ENCODE data around the gene ANKS1B.
"Not testable (repeated sequence)": the region's sequence is repeated elsewhere in the genome, so short reads cannot be mapped to it uniquely, and the experiment has no call there.

Gene ANKS1B

DNA sequence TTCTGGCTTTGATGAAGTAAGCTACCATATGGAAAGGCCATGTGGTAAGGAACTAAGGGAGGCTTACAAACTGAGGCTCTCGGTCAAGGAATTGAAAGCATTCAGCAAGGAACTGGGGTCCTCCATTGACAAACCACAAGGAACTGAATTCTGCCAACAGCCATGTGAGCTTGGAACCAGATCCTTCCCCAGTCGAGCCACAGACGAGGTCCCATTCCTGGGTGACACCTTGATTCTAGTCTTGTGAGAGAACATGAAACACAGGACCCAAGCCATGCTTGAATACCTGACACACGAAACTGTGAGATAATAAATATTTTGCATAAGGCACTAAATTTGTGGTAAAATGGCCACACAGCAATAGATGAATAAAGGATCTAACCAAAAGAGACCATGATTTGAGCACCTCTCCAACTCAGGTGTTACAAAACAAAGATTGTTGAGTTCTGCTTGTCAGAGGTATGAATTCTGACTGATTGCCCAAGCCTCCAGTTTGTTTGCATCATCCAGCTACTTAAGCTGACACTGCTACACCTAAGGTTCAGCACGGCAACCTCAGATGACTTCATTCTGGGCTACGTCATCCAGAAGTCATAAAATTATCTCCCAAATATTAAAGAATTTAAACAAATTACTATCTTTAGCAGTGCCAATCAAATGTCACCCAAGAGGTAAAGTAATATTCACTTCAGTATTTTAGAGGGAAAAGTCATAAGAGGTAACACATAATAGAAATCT is 277.8 kb downstream of the ANKS1B start:
- no peak for DNase-seq (ENCODE audit: low read depth in 3 of 3)

DNA sequence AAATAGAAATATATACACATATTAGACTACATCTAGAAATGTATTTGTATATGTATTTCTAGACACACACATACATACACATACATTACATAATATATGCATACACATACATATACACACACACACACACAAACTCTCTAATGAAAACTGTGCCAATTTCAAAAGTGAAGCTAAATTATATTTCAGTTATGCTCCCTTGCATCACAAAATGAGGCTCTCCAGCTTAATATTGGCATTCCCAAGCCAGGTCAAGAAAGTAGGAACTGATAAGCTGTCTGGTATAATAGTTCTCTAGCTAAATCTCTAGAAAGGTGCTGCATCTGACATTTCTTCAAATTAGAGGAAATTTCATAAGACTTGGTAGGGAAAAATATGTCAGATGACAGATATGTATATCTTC is 280.3 kb downstream of the ANKS1B start:
- no peak for DNase-seq (ENCODE audit: low read depth in 3 of 3)

DNA sequence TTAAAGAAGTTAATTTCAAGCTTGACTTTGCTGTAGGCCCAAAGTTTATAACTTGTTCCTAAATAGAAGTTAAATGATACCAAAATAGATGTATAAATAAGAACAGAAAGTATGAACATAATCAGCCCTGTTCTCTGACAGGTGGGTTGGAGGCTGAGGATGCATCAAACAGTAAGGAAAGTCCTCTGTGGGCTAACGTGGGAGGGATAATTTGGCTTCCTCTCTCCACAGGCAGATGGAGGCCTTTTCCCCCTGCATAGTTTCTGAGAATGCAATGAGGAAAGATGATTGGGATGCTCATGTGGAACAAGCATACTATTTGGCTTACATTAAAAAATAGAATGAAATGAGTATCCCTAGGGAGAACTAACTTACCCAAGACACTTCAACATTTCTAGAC is 280.7 kb downstream of the ANKS1B start:
- no peak for DNase-seq (ENCODE audit: low read depth in 3 of 3)

DNA sequence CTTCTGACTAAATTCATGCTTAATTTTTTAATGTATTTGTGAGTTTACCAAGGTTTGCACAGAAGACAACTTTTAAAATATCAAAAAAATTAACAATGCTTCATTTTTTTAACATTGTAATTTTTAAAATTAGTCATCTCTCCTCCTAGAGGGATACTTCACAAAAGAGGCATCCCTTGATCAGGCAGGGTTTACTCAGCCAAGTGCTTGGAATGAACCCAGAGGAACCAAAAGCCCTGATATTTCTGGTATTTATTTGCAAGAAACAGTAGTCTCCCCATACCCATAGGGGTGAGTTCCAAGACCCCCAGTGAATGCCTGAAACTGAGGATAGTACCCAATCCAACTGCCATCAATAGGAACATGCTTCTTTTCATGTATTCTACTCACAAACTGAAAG is 284.7 kb downstream of the ANKS1B start:
- DNase-seq (ENCODE audit: low read depth in 3 of 3): no peak

DNA sequence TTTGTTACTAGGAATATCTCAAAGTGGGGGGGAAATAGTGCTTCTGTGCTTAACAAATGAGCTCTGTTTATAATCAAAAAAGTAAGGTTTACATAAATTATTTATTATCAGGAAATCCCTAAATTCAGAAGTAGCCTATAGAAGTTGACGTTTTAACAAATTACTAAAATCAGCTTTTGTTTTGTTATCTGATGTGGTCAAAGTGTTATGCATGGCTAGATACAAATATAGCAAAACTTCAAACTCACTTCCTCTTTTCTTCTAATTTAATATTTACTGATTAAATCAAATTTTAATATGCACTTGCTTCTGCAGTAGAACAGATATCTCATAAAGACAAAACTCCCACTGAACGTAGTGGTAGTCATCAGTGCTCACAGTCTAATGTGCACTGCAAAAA is 289.7 kb downstream of the ANKS1B start:
- DNase-seq (ENCODE audit: low read depth in 3 of 3): no peak

DNA sequence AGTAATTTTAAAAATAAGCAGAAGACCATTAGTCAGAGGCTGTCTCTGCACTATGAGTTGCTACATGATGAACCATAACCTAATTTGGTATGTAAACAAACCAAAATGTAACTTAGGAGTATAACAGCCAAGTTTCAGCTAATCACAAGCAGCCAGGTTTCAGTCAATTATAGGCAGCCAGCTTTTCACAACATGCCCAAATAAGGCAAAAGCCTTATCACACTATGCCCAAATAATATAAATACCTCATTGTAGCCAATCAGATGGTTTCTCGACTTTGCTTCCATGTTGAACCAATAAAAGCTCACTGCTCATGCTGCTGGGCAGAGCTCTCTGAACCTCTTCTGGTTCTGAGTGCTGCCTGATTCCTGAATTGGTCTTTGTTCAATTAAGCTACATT is 298.6 kb downstream of the ANKS1B start:
- no peak for DNase-seq (ENCODE audit: low read depth in 3 of 3)

DNA sequence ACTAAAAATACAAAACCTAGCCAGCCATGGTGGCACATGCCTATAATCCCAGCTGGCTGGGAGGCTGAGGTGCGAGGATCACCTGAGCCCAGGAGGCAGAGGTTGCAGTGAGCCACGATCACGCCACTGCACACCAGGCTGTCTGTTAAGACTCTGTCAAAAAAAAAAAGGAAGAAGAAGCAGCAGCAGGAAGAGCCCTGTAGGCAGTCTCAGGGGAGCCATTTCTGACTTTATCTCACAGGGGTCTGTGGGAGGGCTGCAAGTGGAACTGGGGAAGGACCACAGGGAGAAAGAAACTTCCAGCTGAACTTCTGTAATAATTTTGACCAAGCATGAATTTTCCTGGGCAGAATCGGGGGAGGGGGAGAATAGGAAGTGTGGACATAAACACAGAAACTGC is 304.5 kb downstream of the ANKS1B start:
- DNase-seq (ENCODE audit: low read depth in 3 of 3): no peak

DNA sequence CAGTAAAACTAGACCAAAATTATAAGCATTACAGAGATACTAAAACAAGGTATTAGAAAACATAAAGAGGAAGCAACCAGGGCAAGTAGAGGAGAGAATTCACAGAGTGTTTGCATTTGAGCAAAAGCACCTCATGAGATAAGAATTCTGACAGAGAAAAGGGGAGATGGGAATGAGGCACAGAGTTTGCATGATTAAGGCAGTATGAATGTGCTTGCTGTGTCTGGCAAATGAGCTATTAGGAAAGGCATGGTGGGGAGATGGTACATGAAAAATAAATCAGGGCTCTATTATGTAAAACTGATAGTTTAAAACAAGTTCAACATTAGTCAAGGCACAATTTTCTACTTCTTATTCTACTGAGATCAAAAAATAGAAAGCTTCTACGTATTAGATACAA is 314.1 kb downstream of the ANKS1B start:
- no peak for DNase-seq (ENCODE audit: low read depth in 3 of 3)

DNA sequence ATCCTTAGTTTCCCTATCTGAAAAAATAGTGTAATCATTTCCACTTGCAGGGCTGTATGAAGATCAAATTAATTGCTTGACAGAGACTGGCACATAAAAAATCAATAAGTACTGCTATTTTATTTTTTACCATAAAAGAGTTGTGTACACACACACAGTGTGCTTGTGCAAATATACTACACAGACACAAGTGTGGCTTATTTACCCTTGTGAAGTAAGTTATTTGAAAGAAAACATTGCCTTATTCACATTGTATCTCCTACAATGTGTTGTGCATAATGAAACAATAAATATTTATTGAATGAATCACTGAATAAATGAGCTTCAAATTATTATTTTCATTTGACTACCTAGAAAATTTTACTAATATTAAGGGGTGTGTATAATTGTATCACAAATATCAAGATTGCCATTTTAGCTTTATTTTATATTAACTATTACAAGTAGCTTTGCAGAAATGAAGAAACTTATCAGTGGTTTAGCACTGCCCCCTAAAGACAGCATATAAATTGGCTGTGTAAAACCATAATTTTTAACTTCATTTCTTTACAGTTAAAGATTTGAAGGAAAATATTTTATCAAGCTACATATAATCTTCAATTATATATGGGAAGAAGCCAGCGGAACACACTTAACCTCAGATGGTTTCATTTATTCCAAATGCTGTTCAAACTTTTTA is 325.9 kb downstream of the ANKS1B start:
- no peak for DNase-seq (ENCODE audit: low read depth in 3 of 3)

DNA sequence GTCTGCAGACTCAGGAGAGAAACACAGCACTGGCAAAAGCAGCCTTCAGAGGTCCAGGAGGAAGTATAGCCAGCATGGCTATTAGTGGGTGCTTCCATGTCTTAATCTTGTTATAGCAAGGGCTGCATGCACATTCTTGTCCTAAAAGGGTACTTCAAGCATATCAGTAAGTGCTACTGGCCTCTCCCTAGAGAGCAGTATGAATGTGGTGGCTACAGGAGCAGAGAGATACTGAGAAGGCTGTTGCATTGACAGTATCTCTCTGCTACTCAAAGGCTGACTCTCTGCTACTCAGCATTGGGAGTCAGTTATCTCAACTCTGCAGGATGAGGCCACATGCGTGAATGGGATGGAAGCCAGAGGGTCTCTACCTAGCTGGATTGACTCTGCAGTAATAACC is 335.2 kb downstream of the ANKS1B start:
- DNase-seq (ENCODE audit: low read depth in 3 of 3): no peak

DNA sequence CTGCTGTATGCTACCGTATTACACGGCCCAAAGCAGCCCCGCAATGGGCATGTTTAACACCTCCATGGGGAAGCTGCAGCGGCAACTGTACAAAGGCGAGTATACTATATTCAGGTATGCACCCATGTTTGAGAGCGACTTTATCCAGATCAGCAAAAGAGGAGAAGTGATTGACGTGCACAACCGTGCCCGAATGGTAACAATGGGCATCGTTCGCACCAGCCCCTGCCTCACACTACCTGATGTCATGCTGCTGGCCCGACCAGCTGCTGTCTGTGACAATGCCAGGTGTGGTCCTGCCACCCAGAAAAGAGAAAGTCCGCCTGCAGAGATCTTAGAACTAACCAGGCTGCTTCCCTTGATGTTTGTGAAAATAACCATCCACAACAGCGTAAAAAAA is 336.6 kb downstream of the ANKS1B start:
- DNase-seq (ENCODE audit: low read depth in 3 of 3): no peak

DNA sequence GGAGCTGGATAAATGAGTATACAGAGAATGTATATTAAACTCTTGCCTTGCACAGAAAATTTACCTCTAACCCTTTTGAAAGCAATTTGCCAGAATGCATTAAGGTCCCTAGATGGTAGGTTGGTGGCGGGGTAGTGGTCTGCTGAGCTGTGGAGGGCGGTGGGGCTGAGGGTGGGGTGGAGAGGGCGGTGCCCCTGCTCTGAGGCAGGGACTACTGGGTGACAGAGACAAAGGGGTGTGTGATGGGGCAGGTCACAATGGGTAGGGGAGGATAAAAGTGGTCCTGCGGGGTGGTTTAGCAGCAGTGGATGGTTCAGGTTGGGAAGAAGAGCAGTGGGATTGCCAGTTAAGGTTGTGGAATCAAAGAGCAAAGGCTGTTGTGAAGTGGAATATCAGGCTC is 337.3 kb downstream of the ANKS1B start, which contains the start of gene GARIN6:
TSS of gene GARIN6 (plus strand) at position 301 of the 400 bp plus-strand sequence. CDS start 422 bp downstream, outside the sequence.
- DNase-seq (ENCODE audit: low read depth in 3 of 3): no peak

DNA sequence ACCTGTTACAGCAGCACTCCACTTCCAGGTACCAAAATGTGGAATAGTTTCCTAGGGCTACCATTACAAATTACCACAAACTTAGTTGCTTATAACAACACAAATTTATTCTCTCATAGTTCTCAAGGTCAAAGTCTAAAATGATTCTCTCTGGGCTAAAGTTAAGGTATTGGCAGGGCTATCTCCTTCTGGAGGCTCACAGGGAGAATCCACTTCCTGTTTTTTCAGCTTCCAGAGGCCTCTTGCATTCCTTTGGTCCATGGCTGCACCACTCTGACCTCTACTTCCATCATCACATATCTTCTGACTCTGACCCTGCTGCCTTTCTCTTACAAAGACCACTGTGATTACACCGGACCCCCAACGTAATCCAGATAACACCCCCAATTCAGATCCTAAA is 340.1 kb downstream of the ANKS1B start:
- DNase-seq (ENCODE audit: low read depth in 3 of 3): no peak

DNA sequence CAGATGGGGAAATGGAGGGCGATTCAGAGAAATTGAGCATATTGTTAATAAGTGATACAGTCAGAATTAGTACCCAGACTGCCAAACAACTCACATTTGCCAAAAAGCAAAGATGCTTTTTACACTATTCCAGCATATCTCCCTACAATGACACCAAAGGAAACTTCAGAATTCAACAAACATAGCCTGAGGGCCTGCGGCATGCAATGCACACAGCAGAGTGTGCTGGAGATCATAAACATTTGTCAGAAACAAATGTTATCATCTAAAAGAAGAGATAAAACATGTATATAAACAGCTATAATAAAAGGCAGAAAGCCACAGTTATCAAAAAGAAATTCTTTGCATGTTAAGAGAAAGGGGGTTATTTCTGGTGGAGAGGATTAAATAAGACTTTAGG is 357.3 kb downstream of the ANKS1B start:
- no peak for DNase-seq (ENCODE audit: low read depth in 3 of 3)

DNA sequence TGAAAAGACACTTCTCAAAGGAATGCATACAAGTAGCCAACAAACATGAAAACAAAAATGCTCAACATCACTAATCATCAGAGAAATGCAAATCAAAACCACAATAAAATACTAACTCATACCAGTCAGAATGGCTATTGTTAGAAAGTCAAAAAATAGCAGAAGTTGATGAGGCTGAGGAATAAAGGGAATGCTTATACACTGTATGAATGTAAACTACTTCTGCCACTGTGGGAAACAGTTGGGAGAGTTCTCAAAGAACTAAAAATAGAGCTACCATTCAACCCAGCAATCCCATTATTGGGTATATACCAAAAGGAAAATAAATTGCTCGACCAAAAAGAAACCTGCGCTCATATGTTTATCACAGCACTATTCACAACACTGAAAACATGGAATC is 360.1 kb downstream of the ANKS1B start:
- DNase-seq (ENCODE audit: low read depth in 3 of 3): not testable (repeated sequence)

DNA sequence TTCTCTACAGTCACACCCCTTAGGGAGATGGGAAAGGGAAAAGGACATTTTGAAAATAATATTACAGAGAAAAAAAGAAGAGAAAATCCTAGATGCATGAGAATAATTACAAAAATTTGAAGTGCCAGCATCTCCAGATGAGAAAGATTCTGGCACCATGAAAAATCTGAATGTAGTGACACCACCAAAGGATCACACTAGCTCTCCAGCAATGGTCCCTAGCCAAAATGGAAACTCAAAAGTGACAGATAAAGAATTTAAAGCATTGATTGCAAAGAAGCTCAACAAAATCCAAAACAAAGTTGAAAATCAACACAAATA is 364.6 kb downstream of the ANKS1B start:
- DNase-seq (ENCODE audit: low read depth in 3 of 3): no peak

DNA sequence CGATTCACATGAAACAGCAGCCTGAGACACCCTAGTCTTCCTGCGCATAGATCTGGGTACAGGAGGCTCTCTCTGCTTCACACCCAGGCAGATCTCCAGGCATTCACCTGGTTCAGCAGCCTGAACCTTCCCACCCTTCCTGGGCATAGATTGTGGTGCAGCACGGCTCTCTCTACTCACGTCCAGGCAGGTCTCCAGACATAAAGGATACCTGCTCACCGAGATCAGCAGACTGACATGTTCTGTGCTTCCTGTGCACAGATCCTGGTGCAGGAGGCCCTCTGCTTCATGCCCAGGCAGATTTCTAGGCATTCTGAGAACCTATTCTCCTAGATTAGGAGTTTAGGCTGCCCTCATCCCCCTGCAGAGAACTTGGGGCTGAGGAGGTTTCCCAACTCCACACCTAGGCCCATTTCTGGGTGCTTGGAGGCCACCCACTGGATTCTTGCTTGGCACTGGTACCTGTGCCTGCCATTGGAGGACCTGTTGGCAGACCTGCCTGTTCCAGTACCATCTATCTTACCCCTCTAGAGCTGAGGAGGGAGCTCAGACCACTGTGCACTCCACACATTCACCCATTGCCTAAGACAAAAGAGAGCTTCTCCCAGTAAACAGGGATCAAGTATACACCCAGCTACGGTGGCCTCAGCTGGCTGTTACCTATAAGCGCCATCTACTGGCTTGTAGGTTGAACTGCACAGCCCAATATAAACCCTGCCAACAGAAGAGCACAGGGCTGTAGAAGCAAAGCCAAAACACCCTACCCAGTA is 365.2 kb downstream of the ANKS1B start:
- DNase-seq (ENCODE audit: low read depth in 3 of 3): no peak

DNA sequence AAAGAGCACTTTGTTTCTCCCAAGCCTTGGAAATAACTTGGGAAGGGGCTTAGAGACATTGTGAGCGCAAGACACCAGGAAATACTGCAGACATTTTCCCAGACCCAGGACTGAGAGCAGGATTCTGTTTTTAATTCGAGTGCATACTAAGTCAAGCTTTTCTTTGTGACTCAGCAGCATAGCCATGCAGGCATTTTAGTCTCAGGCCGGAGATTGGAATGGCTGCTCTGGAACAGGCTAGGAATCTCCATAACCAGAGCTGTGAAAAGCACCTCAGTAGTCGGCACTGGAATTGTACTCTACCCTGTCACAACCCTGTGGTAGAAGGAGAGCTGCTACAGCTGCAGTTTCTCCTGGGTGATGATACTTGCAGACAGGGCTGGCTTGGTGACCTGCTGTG is 366.1 kb downstream of the ANKS1B start:
- DNase-seq (ENCODE audit: low read depth in 3 of 3): no peak

DNA sequence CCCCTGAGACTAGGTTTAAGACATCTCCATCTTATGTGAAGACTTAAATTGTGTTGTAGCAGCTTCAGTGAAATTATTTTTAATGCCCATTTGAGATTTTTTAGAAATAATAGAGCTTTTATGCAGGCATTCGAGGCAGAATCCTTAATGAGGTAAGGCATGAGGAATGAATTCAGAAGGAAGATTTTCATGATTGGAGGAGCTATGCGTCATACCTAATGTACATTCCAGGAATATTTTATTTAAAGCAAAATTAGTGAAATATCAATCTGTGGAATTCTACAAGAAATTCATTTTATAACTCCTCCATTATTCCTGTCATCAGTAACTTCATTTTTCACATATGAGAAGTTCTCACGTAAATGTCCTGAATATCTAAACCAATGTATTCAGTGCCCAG is 373.1 kb downstream of the ANKS1B start:
- no peak for DNase-seq (ENCODE audit: low read depth in 3 of 3)

DNA sequence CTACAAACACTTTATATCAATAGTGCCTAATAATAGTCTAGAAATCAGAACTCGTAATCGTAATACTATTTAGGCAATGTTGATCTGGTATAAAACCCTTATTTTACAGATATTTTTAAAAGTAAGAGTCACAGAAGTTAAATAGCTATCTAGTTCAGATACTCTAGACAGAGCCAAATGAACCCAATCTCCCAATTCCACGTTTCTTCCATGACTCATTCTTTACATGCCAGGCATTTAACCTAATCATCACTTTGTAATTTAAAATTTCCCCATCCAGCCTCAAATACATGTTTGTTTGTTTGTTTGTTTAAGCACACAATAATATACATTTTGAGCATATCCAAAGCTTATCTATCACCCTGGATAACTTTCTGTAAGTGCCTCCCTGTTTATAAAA is 373.6 kb downstream of the ANKS1B start:
- DNase-seq (ENCODE audit: low read depth in 3 of 3): no peak

DNA sequence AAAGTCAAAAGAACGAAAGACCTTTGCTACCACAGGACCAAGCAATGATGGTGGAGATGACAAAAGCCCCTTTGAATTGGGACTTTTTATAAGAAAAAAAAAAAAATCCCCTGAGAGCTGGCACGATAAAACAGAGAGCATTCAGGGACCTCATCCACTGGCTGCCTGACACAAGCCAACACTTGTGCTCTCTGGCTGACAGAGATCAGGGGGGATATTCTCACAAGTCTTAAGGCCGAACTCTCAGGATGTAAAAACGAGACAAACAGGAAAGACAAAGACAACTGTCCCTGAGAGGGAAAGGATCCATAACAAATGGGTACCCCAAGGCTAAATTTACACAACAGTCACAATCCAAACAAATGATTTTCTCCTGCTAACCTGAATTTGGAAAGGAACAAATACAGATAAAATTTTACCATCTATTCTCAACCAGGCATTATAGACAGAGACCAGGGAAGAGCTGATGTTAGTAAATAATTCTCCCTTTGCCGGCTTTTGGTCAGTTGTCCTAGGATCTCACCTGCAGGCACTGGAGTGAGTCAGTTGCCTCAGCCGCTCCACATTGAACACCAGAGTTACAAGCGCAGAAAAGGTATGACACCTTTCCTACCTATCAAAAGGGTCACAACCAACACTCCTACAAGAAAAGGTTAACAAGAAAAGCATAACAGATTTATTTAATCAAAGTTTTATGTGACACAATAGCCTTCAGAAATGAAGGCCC is 375.1 kb downstream of the ANKS1B start:
- DNase-seq (ENCODE audit: low read depth in 3 of 3): no peak

DNA sequence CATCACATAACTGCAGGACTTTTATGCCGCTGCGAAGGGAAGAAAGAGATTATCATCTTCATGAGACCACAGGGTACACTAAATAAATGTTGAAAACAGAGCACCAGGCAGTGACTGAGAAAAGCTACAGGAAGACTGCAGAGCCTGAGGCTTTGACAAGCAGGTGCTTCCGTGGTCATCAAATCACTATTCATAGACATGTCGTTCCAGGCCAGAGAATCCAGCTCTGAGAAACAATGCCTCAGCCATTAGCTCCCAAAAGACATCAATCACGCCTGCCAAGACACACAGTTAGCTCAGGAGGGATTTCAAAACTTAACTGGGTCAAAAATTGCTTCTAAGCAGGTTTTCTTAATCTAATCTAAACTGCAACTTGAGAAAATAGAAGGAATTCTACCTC is 384.3 kb downstream of the ANKS1B start:
- no peak for DNase-seq (ENCODE audit: low read depth in 3 of 3)

Data from stimulated activated CD4-positive, alpha-beta T cell treated with anti-CD3 and anti-CD28 coated beads, TNF-alpha, amount 100 ng/mL, for 4 hours (primary cell).